ENCODE results near the gene P2RX3. TPM values are rescaled to one million over a fixed set of nuclear protein-coding genes. Genes with fewer than 3 reads are reported as not detected.

The P2RX3 gene
- total RNA-seq, 1 donor = not detected

GRCh38 chr11:57306161-57306876 lies 31.8 kb upstream of the P2RX3 start:
- no peaks in the 10 kb centered on the region for H3K27me3 ChIP-seq (ENCODE audit: insufficient read depth, low read length)
- no peak overlapping the region for H3K4me3 ChIP-seq (ENCODE audit: low read length)
- no peaks in the 10 kb centered on the region for H3K9me3 ChIP-seq (ENCODE audit: low read depth, low read length)
- peaks cover 7% of the 10 kb centered on the region for H3K4me1 ChIP-seq (ENCODE audit: insufficient read depth, low read length)

DNA sequence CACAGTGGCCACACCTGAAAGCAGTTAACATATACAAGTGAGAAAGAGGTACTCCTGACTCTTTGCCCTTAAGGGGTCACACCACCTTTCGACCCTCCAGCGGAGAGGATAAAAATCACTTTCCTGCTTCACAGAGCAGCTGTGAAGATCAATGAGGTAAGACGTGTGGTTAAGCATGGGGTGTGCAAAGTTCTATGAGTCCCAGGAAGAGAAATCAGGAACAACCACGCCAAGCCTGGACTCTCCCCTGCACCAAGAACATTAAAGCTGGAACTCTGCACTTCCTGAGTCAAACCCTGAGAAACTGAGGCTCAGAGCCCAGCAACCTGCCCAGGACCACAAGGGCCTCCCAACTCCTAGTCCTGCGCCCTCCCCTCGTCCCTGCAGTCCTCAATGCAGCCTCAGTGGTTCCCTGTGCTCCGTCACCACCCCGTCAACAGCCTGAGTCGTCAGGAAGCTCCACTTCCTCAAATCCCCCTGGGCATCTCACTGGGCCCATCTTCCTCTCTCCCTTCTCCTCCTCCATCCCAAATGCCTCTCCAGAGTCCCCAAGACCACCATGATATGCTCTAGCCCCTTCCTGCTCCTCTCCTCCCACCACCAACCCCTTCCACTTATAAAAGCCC lies 31.1 kb upstream of the P2RX3 start:
- Histone ChIP-seq H3K4me1 (ENCODE audit: insufficient read depth, low read length) (peaks cover 15% of the 10 kb centered on the region), H3K27me3 (ENCODE audit: insufficient read depth, low read length) (no peaks in the 10 kb centered on the region), H3K9me3 (ENCODE audit: low read depth, low read length) (no peaks in the 10 kb centered on the region), H3K4me3 (ENCODE audit: low read length) (no peak overlapping the region)

- no peak overlapping the region for H3K4me3 ChIP-seq (ENCODE audit: low read length)
- peaks cover 16% of the 10 kb centered on the region for H3K4me1 ChIP-seq (ENCODE audit: insufficient read depth, low read length)
- H3K27me3 ChIP-seq (ENCODE audit: insufficient read depth, low read length) = no peaks in the 10 kb centered on the region
- H3K9me3 ChIP-seq (ENCODE audit: low read depth, low read length) = no peaks in the 10 kb centered on the region
These were observed 30.4 kb upstream of the P2RX3 start for GRCh38 chr11:57307666-57308270.

GRCh38 chr11:57308426-57309060 lies 29.6 kb upstream of the P2RX3 start:
- Histone ChIP-seq H3K27me3 (ENCODE audit: insufficient read depth, low read length) (no peaks in the 10 kb centered on the region), H3K9me3 (ENCODE audit: low read depth, low read length) (no peaks in the 10 kb centered on the region), H3K4me1 (ENCODE audit: insufficient read depth, low read length) (peaks cover 16% of the 10 kb centered on the region), H3K4me3 (ENCODE audit: low read length) (no peak overlapping the region)

GRCh38 chr11:57309106-57310059 lies 28.8 kb upstream of the P2RX3 start:
- H3K27me3 ChIP-seq (ENCODE audit: insufficient read depth, low read length) = no peaks in the 10 kb centered on the region
- H3K4me3 ChIP-seq (ENCODE audit: low read length) = no peak overlapping the region
- H3K9me3 ChIP-seq (ENCODE audit: low read depth, low read length) = no peaks in the 10 kb centered on the region

DNA sequence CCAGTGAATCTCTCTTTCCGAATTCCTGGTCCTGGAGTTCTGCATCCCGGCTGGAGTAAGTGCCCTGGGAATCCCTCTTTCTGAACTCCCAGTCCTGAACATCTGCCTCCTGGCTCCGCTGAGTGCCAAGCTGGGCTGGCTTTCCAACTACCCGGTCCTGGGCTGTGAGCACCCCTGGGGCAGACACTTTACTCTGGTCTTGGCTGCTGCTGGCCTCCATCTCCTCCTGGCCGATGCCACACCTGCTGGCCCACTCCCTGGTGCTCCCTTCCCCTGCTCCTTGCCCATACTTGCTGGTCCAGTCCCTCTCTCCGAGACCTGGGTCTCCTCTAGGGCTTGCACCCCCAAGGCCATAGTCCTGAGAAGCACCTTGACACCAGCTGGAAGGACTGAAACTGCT lies 28.1 kb upstream of the P2RX3 start:
- peaks cover 16% of the 10 kb centered on the region for H3K4me1 ChIP-seq (ENCODE audit: insufficient read depth, low read length)

More at GRCh38 chr11:57309106-57310059, 28.8 kb upstream of the P2RX3 start:
- H3K4me1 ChIP-seq (ENCODE audit: insufficient read depth, low read length) = peaks cover 16% of the 10 kb centered on the region

DNA sequence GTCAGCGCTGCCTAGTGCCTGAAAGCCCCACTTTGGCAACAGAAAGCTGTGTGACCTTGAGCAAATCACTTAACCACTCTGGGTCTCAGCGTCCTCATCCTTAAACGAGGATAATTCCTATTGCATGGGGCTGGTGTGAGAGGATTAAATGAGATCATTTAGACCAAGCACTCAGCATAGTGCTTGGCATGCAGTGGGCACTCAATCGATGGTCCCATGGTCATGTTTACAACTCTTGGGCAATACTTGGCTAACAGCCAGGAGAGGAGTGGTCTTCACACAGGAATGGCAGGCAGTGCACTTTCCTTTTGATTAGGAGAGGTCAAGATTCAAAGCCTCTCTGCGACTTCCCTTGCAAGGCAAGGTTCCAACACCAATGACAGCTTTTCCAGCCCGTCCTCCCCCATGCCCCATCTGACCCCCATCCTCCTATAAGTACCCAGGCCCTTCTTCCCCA lies 27.5 kb upstream of the P2RX3 start:
- no peaks in the 10 kb centered on the region for H3K27me3 ChIP-seq (ENCODE audit: insufficient read depth, low read length)
- peaks cover 16% of the 10 kb centered on the region for H3K4me1 ChIP-seq (ENCODE audit: insufficient read depth, low read length)
- no peaks in the 10 kb centered on the region for H3K9me3 ChIP-seq (ENCODE audit: low read depth, low read length)
- H3K4me3 ChIP-seq (ENCODE audit: low read length) = no peak overlapping the region

More for the DNA sequence above, 28.1 kb upstream of the P2RX3 start:
- Histone ChIP-seq H3K4me3 (ENCODE audit: low read length) (no peak overlapping the region), H3K9me3 (ENCODE audit: low read depth, low read length) (no peaks in the 10 kb centered on the region), H3K27me3 (ENCODE audit: insufficient read depth, low read length) (no peaks in the 10 kb centered on the region)

DNA sequence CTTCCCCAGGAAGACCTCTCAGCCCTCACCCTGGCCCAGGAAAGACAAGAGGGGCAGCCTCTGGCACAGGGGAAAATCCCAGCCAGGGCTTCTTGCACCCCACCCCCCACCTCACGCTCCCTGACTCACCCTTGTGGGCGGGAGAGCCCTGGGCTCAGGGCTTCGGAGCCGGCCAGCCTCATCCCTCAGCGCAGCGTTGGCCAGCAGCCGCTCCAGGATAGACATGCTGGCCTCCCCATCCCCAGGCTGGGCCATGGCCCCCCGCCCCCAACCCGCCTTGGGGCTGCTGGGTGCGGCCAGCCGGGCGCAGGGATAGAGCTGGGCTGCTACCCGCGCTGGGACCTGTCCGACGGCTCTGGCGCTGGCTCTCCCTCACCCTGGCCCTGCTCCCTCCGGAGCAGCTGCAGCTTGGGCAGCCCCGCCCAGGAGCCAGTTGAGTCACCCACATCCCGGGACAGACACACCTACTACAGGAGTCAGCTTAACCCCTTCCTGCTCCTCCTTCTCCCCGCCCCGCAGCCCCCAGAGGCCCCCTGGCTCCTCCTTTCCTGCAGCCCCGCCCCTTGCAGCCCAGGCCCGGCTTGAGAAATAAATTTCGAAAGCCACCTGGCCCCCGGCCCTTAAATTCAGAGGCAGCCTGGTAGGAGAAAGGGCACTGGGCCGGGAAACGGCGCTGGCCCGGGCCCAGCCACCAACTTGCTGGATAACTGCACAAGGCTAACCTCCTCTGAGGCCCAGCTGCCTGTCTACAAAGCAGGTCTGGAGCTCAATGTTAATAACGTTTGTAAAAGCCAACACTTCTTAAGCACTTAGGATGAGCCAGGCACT lies 26.8 kb upstream of the P2RX3 start:
- H3K9me3 ChIP-seq (ENCODE audit: low read depth, low read length) = no peaks in the 10 kb centered on the region
- H3K4me1 ChIP-seq (ENCODE audit: insufficient read depth, low read length) = peaks cover 16% of the 10 kb centered on the region
- H3K4me3 ChIP-seq (ENCODE audit: low read length) = no peak overlapping the region
- no peaks in the 10 kb centered on the region for H3K27me3 ChIP-seq (ENCODE audit: insufficient read depth, low read length)

DNA sequence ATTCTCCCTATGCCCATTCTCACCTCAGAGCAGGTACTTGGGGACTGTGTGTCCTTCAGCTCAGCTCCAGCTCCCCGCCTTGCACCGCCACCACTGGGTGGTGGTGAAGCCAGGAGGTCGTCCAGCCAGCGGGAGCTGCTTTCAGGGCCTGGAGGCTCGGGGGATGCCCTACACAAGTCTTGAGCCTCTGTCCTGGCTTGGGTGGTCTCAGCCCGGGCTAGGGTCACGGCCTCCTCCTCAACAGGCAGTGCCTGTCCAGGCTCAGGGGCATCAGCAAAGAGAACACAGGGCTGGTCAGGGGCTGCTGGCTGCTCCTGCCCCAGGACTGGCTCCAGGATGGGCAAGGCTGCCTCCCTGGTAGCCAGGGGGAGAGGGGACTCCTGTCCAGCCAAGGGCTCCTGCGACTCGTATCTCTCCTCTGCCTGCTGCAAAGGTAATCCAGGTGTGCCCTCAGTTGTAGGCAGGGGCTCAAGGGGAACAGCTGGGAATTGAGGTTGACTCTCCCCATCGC lies 25.6 kb upstream of the P2RX3 start:
- Histone ChIP-seq H3K9me3 (ENCODE audit: low read depth, low read length) (no peaks in the 10 kb centered on the region), H3K4me3 (ENCODE audit: low read length) (no peak overlapping the region), H3K27me3 (ENCODE audit: insufficient read depth, low read length) (no peaks in the 10 kb centered on the region), H3K4me1 (ENCODE audit: insufficient read depth, low read length) (peaks cover 16% of the 10 kb centered on the region)

GRCh38 chr11:57313071-57313787 lies 24.9 kb upstream of the P2RX3 start:
- H3K27me3 ChIP-seq (ENCODE audit: insufficient read depth, low read length) = no peaks in the 10 kb centered on the region
- no peak overlapping the region for H3K4me3 ChIP-seq (ENCODE audit: low read length)
- H3K4me1 ChIP-seq (ENCODE audit: insufficient read depth, low read length) = peaks cover 16% of the 10 kb centered on the region
- no peaks in the 10 kb centered on the region for H3K9me3 ChIP-seq (ENCODE audit: low read depth, low read length)

- Histone ChIP-seq H3K4me1 (ENCODE audit: insufficient read depth, low read length) (peaks cover 16% of the 10 kb centered on the region), H3K4me3 (ENCODE audit: low read length) (no peak overlapping the region), H3K9me3 (ENCODE audit: low read depth, low read length) (no peaks in the 10 kb centered on the region), H3K27me3 (ENCODE audit: insufficient read depth, low read length) (no peaks in the 10 kb centered on the region)
These were observed 24.4 kb upstream of the P2RX3 start for GRCh38 chr11:57313788-57314135.

GRCh38 chr11:57314221-57314973 lies 23.8 kb upstream of the P2RX3 start:
- H3K27me3 ChIP-seq (ENCODE audit: insufficient read depth, low read length) = no peaks in the 10 kb centered on the region
- H3K4me1 ChIP-seq (ENCODE audit: insufficient read depth, low read length) = peaks cover 16% of the 10 kb centered on the region
- no peaks in the 10 kb centered on the region for H3K9me3 ChIP-seq (ENCODE audit: low read depth, low read length)
- H3K4me3 ChIP-seq (ENCODE audit: low read length) = no peak overlapping the region

Measured in mononuclear cell (primary cell).